ENCODE data around the gene ABCA4.

- TF ChIP-seq CTCF (IDR thresholded peaks at IDR 0.05) = no peak
- no peak for TF ChIP-seq ZNF512 (CRISPR knock-in tag; IDR thresholded peaks at IDR 0.05; ENCODE audit: borderline replicate concordance)
Measured at GRCh38 chr1:94084547-94084946, 36.4 kb downstream of the ABCA4 start.

Data from WTC11 (cell line).